Ovary (tissue), 9 donors: ENCODE data around the gene HIVEP3. TPM values are rescaled to one million over a fixed set of nuclear protein-coding genes. Genes with fewer than 3 reads are reported as not detected.

Experiments used
- DNase-seq, 5 donors: peaks; one replicate each; pipeline ENCODE4 v3.0.0-alpha.2; 2019 to 2020
- H3K27ac ChIP-seq, 2 donors: fragments of 200-600 bp; one replicate each; pipeline versions ENCODE4 v1.5.1 to v1.8.0; 2019 to 2022
- H3K27me3 ChIP-seq: fragments of 200-600 bp; one replicate; pipeline ENCODE4 v1.8.0; 2022
- H3K36me3 ChIP-seq: fragments of 200-600 bp; sonication (generic); one replicate; pipeline ENCODE4 v1.5.1; 2019
- H3K4me1 ChIP-seq: one replicate; pipeline ENCODE4 v1.8.1; 2013; ENCODE audit warnings: mild to moderate bottlenecking, moderate library complexity; ENCODE audit not compliant: insufficient read depth
- H3K4me3 ChIP-seq: fragments of 200-600 bp; sonication (generic); one replicate; pipeline ENCODE4 v1.5.1; 2017
- H3K9me3 ChIP-seq, 2 donors: fragments of 200-600 bp in 1 of 2; sonication (generic) in 1 of 2; one replicate each; pipeline versions ENCODE4 v1.5.1 to v1.8.1; 2013 to 2019; ENCODE audit warnings: mild to moderate bottlenecking in 1 of 2, moderate library complexity in 1 of 2
- CTCF ChIP-seq, 3 donors: fragments of 450-650 bp in 2 of 3; fragments of 200-600 bp in 1 of 3; IDR thresholded peaks; one replicate each; pipeline versions ENCODE4 v1.5.1 to v1.8.0; 2016 to 2022; ENCODE audit warnings: antibody characterized with exemption in 3 of 3, mild to moderate bottlenecking in 1 of 3
- EP300 ChIP-seq: sonication (generic); formaldehyde crosslinking; IDR thresholded peaks from one replicate; pipeline ENCODE4 v1.6.1; 2017; ENCODE audit warnings: antibody characterized with exemption
- POLR2A ChIP-seq: fragments of 450-650 bp; IDR thresholded peaks from one replicate; pipeline ENCODE4 v1.6.1; 2017; ENCODE audit warnings: antibody characterized with exemption, mild to moderate bottlenecking, moderate library complexity
- WGBS, 3 donors: extraction: QIAGEN DNeasy Blood & Tissue Kit in 1 of 3; methylation state at CpG; one replicate each; pipeline versions ENCODE4 v1.1.5 to v1.1.7; 2013 to 2017; 5-methylcytosine and 5-hydroxymethylcytosine counted together
- intact Hi-C, 4 donors: fragments of 100-400 bp; cut with DNase I; formaldehyde crosslinking; loops; one replicate each; pipeline versions ENCODE4 v1.11.0 to v1.15.1; 2022 to 2023
- polyA plus RNA-seq, 2 donors: library from polyadenylated mRNA; stranded (reverse); fragments of 200-250 nt in 1 of 2; fragments of 350-450 nt in 1 of 2; fragmentation: Illumina TruSeq in 1 of 2; extraction: RNeasy Lipid Tissue Mini Kit (QIAGEN cat#74804) in 1 of 2; gene quantifications; one replicate each; pipeline ENCODE4 v1.2.3, GENCODE V29; 2013 to 2014
- total RNA-seq, 7 donors: library from RNA; depleted of rRNA in 2 of 7; stranded (reverse); fragments of >200 nt in 2 of 7; fragmentation: NEBNext Ultra II Directional in 3 of 7; extraction: Animal tissue kit (Norgen Biotek cat#: 25700) in 3 of 7; gene quantifications; one replicate each; pipeline versions ENCODE4 v1.1.0 to v1.2.4, GENCODE V29; 2016 to 2023
- donor health status: DM: no; HTN: no; CAD: no; lungs with moderate emphysema.
- donor health status: DM: no; HTN: no; CAD: no.
- donor health status: Bipolar disorder and iron deficiency.
- donor health status: DM: yes; HTN: yes; CAD: no.
- donor health status: DM: no; HTN: no; CAD: no.
- donor health status: DM: yes; HTN: yes; CAD: no.

The HIVEP3 gene
- total and polyA plus RNA-seq, 9 donors, result 3.0 to 7.5 (median 5.2) TPM

- Histone ChIP-seq H3K27ac (no peak overlapping the region), H3K36me3 (no peaks in the 10 kb centered on the region), H3K4me3 (no peak overlapping the region), H3K9me3 (no peaks in the 10 kb centered on the region), H3K27me3 (no peaks in the 10 kb centered on the region), H3K4me1 (peaks cover 8% of the 10 kb centered on the region)
- TF ChIP-seq POLR2A (no peak), CTCF (IDR thresholded peaks at IDR 0.05) (no peak), EP300 (no peak)
- DNase-seq, result no peak
- intact Hi-C loops, result no loop called here
- 94 to 95% (median 94%) methylated on average over 10 of the region's 10 CpGs for WGBS, 3 donors
Measured at GRCh38 chr1:41480204-41481108, 438.3 kb downstream of the HIVEP3 start.

DNA sequence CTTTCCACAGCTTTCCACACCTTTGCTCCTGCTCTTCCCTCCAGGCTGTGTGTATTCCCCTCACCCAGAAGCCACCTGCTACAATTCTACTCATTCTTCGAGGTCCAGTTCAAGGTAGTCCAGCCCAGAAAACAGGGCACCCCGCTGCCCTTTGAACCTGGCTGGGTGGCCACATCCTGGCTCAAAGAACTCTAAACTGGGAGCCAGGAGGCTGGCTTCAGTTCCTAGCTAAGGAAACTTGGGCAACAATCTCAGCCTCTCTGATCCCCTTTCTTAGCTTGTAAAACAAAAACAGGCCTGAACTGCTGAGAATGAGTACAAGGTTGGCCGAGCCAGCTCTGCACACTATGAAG lies 438.9 kb downstream of the HIVEP3 start:
- Histone ChIP-seq H3K9me3 (no peaks in the 10 kb centered on the region), H3K36me3 (no peaks in the 10 kb centered on the region), H3K27me3 (no peaks in the 10 kb centered on the region), H3K4me1 (peaks cover 11% of the 10 kb centered on the region), H3K4me3 (no peak overlapping the region), H3K27ac (no peak overlapping the region)
- intact Hi-C loops, result no loop called here
- 91 to 93% (median 93%) methylated on average over 3 of the region's 3 CpGs for WGBS, 3 donors
- TF ChIP-seq EP300 (no peak), POLR2A (no peak), CTCF (IDR thresholded peaks at IDR 0.05) (no peak)
- DNase-seq, result no peak

- Histone ChIP-seq H3K4me3 (no peak overlapping the region), H3K4me1 (peaks cover 16% of the 10 kb centered on the region), H3K9me3 (no peaks in the 10 kb centered on the region), H3K27me3 (no peaks in the 10 kb centered on the region), H3K27ac (no peak overlapping the region), H3K36me3 (no peaks in the 10 kb centered on the region)
- DNase-seq, result peak; percentile 62 to 84 (median 69)
- WGBS, 3 donors, result 28 to 35% (median 33%) methylated on average over 19 of the region's 19 CpGs
- intact Hi-C loops, result no loop called here
- TF ChIP-seq CTCF (IDR thresholded peaks at IDR 0.05) (no peak), POLR2A (no peak), EP300 (no peak)
Measured at GRCh38 chr1:41479000-41479807, 439.5 kb downstream of the HIVEP3 start.

DNA sequence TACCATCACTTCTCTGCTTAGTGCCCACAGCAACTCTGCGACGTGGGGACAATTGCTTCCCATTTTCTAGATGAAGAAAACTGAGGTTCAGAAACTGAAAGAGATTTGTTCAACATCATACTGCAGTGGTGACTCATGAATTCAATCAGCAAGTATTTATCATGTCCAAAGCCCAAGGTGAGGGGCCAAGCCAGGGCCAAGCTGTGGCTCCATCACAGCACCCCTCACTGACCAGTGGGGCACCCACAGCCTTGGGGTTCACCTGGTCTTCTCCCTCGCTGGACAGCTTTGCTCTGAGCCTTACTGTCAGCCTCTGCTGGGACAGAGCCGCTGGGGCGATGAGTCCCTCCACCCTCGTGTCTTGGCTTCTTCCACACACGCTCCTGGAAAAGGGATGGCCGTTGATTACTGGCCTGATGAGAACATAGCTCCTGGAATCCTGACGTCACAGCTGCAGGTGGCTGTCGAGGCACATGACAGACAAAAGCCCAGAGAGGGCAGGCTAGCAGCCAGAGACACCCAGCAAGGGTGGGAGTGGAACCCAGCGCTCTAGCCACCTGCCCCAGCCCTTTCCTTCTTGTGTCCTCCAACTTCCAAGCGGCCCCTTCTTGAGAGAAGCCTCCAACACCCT lies 440.5 kb downstream of the HIVEP3 start:
- intact Hi-C loops, result no loop called here
- no peaks in the 10 kb centered on the region for H3K9me3 ChIP-seq
- no peak for TF ChIP-seq EP300
- no peak for TF ChIP-seq POLR2A
- no peak overlapping the region for H3K4me3 ChIP-seq
- no peak overlapping the region for H3K27ac ChIP-seq
- DNase-seq, result no peak
- no peaks in the 10 kb centered on the region for H3K36me3 ChIP-seq
- no peaks in the 10 kb centered on the region for H3K27me3 ChIP-seq
- 78 to 81% (median 79%) methylated on average over 12 of the region's 12 CpGs for WGBS, 3 donors
- peaks cover 16% of the 10 kb centered on the region for H3K4me1 ChIP-seq
